Forelimb muscle (tissue), 1 donor: ENCODE results near the gene MXRA8. TPM values are rescaled to one million over a fixed set of nuclear protein-coding genes. Genes with fewer than 3 reads are reported as not detected.
"Not testable (repeated sequence)": the region's sequence is repeated elsewhere in the genome, so short reads cannot be mapped to it uniquely, and the experiment has no call there.

Experiments used
- DNase-seq: peaks from one replicate; pipeline ENCODE4 v3.0.0-alpha.2; 2013; ENCODE audit warnings: low read depth
- polyA plus RNA-seq: library from polyadenylated mRNA; unstranded; fragments of 120-200 nt; gene quantifications from one replicate; pipeline ENCODE4 v1.2.1, GENCODE V29; 2013; ENCODE audit not compliant: insufficient read length

MXRA8 gene
- polyA plus RNA-seq, 1 donor: 65.2 TPM

DNA sequence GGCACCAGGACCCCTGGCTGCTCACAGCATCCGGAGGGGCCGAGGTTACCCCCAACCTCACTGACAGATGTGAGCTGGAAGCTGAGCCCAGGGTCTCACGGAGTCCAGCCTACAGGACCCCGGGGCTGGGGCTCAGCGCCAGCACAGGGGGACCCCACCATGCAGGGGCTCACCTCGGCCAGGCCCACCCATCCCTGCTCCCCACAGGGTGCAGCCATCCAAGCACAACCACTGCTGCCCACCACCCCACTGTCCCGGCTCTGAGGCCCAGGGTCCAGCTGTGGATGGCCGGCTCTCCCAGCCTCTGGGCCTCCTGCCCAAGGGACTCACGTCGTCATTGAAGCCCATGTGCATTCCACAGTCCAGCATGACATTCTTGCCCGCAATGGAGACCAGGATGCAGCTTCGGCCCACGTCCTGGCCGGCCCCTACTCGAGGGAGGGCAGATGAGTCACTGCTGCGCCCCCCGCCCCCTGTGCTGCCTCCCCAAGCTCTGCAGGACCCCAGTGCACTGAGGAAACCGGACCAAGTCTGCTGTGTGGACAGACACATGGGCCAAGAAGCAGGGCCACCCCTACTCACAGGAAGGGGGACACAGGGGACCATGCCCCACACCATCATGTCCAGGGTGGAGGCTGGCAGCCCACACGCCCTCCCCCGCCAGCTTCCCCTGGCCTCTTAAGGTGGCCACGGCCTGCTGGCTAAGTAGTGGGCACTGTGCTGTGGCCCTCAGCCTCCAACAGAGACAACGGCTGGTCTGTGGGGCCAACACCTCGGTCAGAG, 37.5 kb downstream of the MXRA8 start:
- DNase-seq: no peak

GRCh38 chr1:1319646-1319941, 38.8 kb downstream of the MXRA8 start:
- no peak for DNase-seq

GRCh38 chr1:1318777-1319645, 39.3 kb downstream of the MXRA8 start:
- no peak for DNase-seq

DNA sequence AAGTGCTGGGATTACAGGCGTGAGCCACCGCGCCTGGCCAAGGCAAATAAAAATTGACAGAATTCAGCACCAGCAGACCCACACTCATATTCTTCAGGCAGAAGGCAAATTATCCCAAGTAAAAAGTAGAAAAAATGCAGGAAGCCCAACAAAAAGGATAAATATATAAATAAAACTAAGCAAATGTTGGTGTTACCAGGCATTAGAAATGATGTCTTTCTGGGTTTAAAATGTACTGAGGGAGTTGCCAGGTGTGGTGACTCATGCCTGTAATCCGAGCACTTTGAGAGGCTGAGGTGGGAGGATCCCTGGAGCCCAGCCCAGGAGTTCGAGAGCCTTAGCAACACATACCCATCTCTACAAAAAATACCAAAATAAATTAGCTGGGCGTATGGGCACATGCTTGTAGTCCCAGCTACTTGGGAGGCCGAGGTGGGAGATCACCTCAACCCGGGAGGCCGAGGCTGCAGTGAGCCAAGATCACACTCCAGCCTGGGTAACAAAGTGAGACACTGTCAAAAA, 40.2 kb downstream of the MXRA8 start:
- DNase-seq: no peak

GRCh38 chr1:1317420-1317819, 40.9 kb downstream of the MXRA8 start:
- DNase-seq: no peak

- DNase-seq: not testable (repeated sequence)
Observed at GRCh38 chr1:1316199-1316598, 42.2 kb downstream of the MXRA8 start.

DNA sequence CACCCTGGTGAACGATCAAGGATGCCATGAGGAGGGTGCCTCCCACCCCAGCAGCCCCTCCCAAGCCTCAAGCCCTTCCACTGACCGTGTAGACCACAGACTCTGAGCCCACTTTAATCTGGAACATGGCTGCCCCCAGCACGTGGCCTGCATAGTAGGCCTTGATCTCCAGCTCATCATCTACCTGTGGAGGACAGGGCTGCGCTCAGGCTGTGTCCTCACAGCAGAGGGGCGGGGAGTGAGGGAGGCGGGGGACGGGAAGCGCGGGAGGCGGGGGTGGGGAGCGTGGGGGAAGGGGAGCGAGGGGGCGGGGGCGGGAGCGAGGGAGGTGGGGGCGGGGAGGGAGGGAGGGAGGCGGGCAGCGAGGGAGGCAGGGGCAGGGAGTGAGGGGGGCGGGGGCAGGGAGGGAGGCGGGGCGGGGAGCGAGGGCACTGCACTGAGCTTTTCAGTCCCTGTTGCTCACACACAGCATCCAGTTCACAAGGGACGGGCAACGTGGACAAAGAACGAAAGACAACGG, 42.9 kb downstream of the MXRA8 start:
- DNase-seq: no peak

GRCh38 chr1:1314678-1315335, 43.5 kb downstream of the MXRA8 start:
- DNase-seq: no peak

GRCh38 chr1:1314237-1314586, 44.1 kb downstream of the MXRA8 start:
- no peak for DNase-seq

DNA sequence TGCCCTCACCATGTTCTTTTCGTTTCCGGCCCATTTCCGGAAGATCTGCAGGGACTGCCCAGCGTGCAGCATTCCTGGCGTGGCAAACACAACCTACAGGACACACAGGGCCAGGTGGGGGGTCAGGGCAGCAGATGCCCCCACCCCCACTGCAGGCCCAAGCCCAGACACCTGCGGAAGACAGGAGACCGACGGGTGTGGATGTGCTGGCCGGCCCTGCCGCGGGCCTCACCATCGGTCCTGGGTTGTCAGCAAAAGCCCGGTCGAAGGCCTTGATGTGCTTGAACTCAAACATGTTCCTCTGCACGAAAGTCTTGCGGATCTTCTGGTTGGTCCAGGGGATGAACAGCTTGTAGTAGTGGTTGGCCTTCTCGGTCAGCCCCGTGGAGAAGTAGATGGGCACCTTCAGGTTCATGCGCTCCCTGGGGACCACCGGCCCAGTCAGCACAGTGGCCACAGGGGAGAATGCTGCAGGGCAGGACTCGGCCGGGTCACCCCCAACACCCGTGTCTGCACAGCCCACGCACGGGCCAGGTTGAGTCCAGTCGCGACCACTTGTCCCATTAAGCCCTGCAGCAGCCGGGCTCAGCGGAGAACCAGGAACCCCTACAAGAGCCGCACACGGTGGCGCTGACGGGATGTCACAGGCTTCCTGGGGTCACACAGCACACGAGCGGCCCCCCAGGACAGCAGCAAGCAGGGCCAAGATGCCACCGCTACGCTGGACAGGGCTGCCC, 44.7 kb downstream of the MXRA8 start:
- DNase-seq: no peak

- no peak for DNase-seq
Observed at GRCh38 chr1:1312450-1313314, 45.7 kb downstream of the MXRA8 start.

DNA sequence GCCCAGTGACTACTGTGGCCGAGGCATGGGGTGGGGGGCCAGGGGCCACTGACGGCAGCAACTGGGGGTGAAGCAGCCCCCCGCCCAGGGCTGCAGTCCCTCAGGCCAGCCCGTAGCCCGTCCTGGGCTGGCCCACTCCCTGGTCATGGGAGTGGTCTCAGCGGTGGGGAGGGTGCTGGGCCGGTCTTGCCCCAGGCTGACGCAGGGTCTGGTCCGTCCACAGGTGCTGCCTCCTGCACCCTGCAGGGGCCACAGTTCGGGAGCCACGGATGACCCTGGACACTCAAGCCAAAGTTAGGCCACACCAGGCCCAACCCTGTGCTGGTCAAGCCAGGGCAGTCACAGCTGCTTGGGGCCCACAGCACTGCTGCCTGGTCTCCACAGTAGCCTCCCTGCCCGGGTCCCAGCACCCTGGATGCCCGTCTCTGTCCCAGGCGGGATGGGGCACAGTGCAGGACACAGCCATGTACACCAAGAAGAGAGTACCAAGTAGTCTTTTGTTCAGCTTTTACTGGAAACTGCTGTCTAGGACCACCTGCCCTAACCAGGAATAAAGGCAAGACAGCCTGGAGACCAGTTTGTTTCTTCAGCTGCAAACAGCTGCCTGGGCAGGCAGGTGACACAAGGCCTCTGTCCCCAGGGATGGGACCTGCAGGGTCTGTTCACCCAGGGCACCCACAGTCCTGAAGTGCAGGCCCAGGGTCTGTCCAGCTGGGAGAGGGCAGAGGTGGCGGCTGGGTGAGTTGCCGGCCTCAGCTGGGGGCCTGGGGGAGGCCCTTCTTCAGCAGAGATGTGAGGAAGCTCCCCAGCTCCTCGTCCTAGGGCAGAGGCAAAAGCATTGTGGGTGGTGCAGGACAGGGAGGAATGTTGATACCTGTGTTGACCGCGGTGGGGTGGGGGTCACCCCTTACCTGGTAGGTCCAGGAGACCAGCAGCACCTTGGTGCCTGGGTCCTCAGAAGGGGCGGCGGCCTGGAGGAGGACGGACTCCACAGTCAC, 46.9 kb downstream of the MXRA8 start:
- no peak for DNase-seq

DNA sequence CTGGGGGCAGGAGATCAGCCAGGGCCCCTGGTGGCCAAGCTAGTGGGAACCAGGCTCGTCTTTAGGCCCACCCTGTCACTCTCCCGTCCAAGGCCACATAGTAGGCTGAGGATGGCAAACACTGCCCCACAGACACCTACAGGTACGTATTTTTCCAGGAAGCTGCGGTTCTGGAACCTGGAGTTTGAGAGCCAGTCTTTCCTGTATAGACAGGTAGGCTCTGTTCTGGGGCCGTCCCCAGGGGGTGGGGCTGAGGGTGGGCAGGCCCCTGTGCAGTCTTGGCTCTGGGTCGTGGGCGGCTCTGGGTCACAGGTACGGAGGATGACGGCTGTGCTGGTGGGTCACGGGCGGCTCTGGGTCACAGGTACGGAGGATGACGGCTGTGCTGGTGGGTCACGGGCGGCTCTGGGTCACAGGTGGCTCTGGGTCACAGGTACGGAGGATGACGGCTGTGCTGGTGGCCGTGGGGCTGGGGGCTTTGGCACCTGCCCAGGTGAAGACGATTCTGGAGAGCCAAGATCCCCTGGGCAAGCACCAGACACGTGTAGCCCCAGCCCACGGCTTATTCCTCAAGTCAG, 47.8 kb downstream of the MXRA8 start:
- DNase-seq: no peak

DNA sequence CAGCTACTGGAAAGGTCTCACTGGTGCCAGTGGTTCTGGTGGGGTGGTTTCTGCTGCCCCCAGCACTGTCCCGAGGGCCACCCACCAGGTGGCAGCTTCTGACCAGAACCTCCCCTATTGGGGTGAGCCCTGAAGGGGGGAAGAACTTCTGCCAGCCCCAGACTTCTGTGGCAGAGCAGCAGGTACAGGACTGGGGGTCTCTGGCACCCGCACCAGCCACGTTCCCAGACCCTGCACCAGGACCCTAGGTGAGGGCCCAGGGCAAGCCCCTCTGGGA, 48.3 kb downstream of the MXRA8 start:
- no peak for DNase-seq

GRCh38 chr1:1309251-1310108, 48.9 kb downstream of the MXRA8 start:
- DNase-seq: no peak

DNA sequence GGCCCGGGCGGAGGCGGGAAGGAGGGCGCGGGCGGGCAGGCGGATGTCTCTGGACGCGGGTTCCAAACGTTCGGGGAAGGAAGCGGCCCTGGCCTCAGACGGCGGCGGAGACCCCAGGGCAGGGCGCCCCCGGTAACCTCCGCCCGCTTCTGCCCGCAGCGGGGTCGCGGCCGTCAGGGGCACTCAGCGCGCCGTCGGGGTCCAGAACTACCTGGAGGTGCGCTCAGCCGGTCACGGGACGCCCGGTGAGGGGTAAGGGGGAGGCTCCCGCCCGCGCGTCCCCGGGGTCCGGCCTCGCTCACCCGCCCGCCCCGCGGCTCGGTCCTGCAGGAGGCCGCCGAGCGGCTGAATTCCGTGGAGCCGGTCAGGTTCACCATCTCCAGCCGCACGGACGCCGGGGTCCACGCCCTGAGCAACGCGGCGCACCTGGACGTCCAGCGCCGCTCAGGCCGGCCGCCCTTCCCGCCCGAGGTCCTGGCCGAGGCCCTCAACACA, 49.6 kb downstream of the MXRA8 start:
- DNase-seq: no peak

DNA sequence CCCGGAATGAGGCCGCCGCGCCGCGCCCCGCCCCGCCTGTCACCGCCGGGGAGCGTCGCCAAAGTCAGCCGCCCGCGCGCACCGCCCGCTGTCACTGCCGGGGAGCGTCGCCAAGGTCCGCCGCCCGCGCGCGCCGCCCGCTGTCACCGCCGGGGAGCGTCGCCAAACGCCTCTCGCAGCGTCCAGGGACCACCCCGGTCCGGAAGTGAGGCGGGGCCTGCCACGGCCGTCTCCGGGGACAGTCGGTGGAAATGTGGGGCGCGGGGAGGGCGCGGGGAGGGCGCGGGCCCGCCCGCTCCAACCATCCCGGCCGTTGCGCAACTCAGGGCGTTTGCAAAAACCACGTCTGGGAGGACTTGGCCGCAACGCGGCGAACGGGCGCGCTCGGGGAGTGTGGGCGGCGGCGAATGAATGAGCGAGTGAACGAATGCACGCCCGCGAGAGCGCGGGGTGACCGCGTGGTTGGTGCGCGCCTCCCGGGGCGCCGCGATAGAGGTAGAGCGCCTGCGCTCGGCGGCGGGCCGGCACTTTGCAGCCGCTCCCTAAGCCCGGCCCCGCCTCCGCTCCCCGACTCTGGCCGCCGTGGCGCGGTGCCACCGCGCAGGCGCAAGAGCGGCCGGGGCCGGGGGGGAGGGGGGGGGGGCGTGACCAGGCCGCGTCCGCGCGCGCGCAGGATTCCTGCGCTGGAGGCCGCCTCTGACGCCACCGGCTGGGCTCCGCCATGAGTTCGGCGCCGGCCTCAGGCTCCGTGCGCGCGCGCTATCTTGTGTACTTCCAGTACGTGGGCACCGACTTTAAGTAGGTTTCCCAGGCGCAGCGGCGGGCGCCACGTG, 50.2 kb downstream of the MXRA8 start, which contains the start of the genes ACAP3 and PUSL1:
TSS of gene ACAP3 (minus strand) at position 8 of the 833 bp plus-strand sequence. CDS start 115 bp downstream, outside the sequence.
TSS of gene PUSL1 (plus strand) at position 675 of the 833 bp plus-strand sequence. CDS start at position 722, 47 bp downstream.
- peak; percentile 83 for DNase-seq
